ENCODE measurements around the gene TNXB. TPM values are rescaled to one million over a fixed set of nuclear protein-coding genes. Genes with fewer than 3 reads are reported as not detected.

The TNXB gene
- total RNA-seq, 1 donor from 2014 or later: 0.38 TPM

GRCh38 chr6:32083812-32084768, 25.0 kb downstream of the TNXB start:
- Histone ChIP-seq H3K27me3 (ENCODE audit: control insufficient read depth, insufficient read depth, low read length) (peaks cover 84% of the 10 kb centered on the region), H3K4me3 (ENCODE audit: low read depth, low read length) (no peak overlapping the region), H3K36me3 (ENCODE audit: control insufficient read depth, insufficient read depth, low read length) (no peaks in the 10 kb centered on the region)
- no peak for DNase-seq (ENCODE audit: low read depth)
- no peak for TF ChIP-seq CTCF (IDR thresholded peaks at IDR 0.05; ENCODE audit: insufficient read depth, low read length, poor library complexity, severe bottlenecking)

- no peaks in the 10 kb centered on the region for H3K36me3 ChIP-seq (ENCODE audit: control insufficient read depth, insufficient read depth, low read length)
- DNase-seq (ENCODE audit: low read depth): no peak
- H3K4me3 ChIP-seq (ENCODE audit: low read depth, low read length): no peak overlapping the region
- peaks cover 75% of the 10 kb centered on the region for H3K27me3 ChIP-seq (ENCODE audit: control insufficient read depth, insufficient read depth, low read length)
- no peak for TF ChIP-seq CTCF (IDR thresholded peaks at IDR 0.05; ENCODE audit: insufficient read depth, low read length, poor library complexity, severe bottlenecking)
Observed at GRCh38 chr6:32082935-32083334, 26.2 kb downstream of the TNXB start.

GRCh38 chr6:32082478-32082877, 26.7 kb downstream of the TNXB start:
- Histone ChIP-seq H3K36me3 (ENCODE audit: control insufficient read depth, insufficient read depth, low read length) (no peaks in the 10 kb centered on the region), H3K4me3 (ENCODE audit: low read depth, low read length) (no peak overlapping the region), H3K27me3 (ENCODE audit: control insufficient read depth, insufficient read depth, low read length) (peaks cover 70% of the 10 kb centered on the region)
- no peak for DNase-seq (ENCODE audit: low read depth)
- TF ChIP-seq CTCF (IDR thresholded peaks at IDR 0.05; ENCODE audit: insufficient read depth, low read length, poor library complexity, severe bottlenecking): no peak

GRCh38 chr6:32081168-32081990, 27.8 kb downstream of the TNXB start:
- no peak for DNase-seq (ENCODE audit: low read depth)
- TF ChIP-seq CTCF (IDR thresholded peaks at IDR 0.05; ENCODE audit: insufficient read depth, low read length, poor library complexity, severe bottlenecking): no peak
- Histone ChIP-seq H3K36me3 (ENCODE audit: control insufficient read depth, insufficient read depth, low read length) (no peaks in the 10 kb centered on the region), H3K4me3 (ENCODE audit: low read depth, low read length) (no peak overlapping the region), H3K27me3 (ENCODE audit: control insufficient read depth, insufficient read depth, low read length) (peaks cover 67% of the 10 kb centered on the region)

- no peak for DNase-seq (ENCODE audit: low read depth)
- no peak for TF ChIP-seq CTCF (IDR thresholded peaks at IDR 0.05; ENCODE audit: insufficient read depth, low read length, poor library complexity, severe bottlenecking)
- H3K4me3 ChIP-seq (ENCODE audit: low read depth, low read length): no peak overlapping the region
- peaks cover 60% of the 10 kb centered on the region for H3K27me3 ChIP-seq (ENCODE audit: control insufficient read depth, insufficient read depth, low read length)
- no peaks in the 10 kb centered on the region for H3K36me3 ChIP-seq (ENCODE audit: control insufficient read depth, insufficient read depth, low read length)
Observed at GRCh38 chr6:32079566-32080290, 29.4 kb downstream of the TNXB start.

Measured in kidney epithelial cell (primary cell).